Measurements from ENCODE around the gene DGAT2. TPM values are rescaled to one million over a fixed set of nuclear protein-coding genes. Genes with fewer than 3 reads are reported as not detected.

Gene DGAT2
- total RNA-seq, 1 experiment from 2014 or later: 1.6 TPM

- TF ChIP-seq, protein P1, sequence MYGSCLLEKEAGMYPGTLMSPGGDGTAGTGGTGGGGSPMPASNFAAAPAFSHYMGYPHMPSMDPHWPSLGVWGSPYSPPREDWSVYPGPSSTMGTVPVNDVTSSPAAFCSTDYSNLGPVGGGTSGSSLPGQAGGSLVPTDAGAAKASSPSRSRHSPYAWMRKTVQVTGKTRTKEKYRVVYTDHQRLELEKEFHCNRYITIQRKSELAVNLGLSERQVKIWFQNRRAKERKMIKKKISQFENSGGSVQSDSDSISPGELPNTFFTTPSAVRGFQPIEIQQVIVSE (CRISPR knock-in tag; IDR thresholded peaks at IDR 0.05; ENCODE audit: borderline replicate concordance): no peak
These were observed 8.0 kb downstream of the DGAT2 start (continued) for GRCh38 chr11:75776546-75776945.

- no peak for ATAC-seq
These were observed 9.0 kb downstream of the DGAT2 start for GRCh38 chr11:75777461-75778110.

More at GRCh38 chr11:75777461-75778110, 9.0 kb downstream of the DGAT2 start:
- no peaks in the 10 kb centered on the region for H3K9me3 Mint-ChIP-seq
- no peaks in the 10 kb centered on the region for H3K36me3 Mint-ChIP-seq
- TF ChIP-seq STAT6 (CRISPR knock-in tag; conservative IDR thresholded peaks at IDR 0.05; ENCODE audit: low read depth): no peak
- TF ChIP-seq MXD4 (CRISPR knock-in tag; IDR thresholded peaks at IDR 0.05; ENCODE audit: borderline replicate concordance): no peak
- TF ChIP-seq MYBL2 (CRISPR knock-in tag; IDR thresholded peaks at IDR 0.05): no peak
- no peak for TF ChIP-seq MAX (CRISPR knock-in tag; IDR thresholded peaks at IDR 0.05)
- TF ChIP-seq HMGXB4 (CRISPR knock-in tag; IDR thresholded peaks at IDR 0.05): no peak
- TF ChIP-seq CTCF (IDR thresholded peaks at IDR 0.05): no peak
- TF ChIP-seq GABPB1 (CRISPR knock-in tag; IDR thresholded peaks at IDR 0.05): no peak
- TF ChIP-seq ZMAT4 (CRISPR knock-in tag; IDR thresholded peaks at IDR 0.05): no peak
- no peak for TF ChIP-seq JAZF1 (CRISPR knock-in tag; IDR thresholded peaks at IDR 0.05)
- DNase-seq (ENCODE audit: low spot score): no peak
- ChIA-PET CTCF (interaction anchor here (0.6 kb wide), 1 partner anchor 201 kb away, joined by 3 read pairs; no protein-coding TSS in a partner anchor), POLR2A (no interaction called here)
- no peak overlapping the region for H3K4me3 Mint-ChIP-seq
- peaks cover 6% of the 10 kb centered on the region for H3K27me3 Mint-ChIP-seq (ENCODE audit: low read depth)
- no peak overlapping the region for H3K27ac Mint-ChIP-seq
- peaks cover 18% of the 10 kb centered on the region for H3K4me1 Mint-ChIP-seq

Measured in WTC11 (cell line).